Sigmoid colon (tissue), 7 donors: ENCODE measurements around the gene RCAN1. TPM values are rescaled to one million over a fixed set of nuclear protein-coding genes. Genes with fewer than 3 reads are reported as not detected.
"Not testable (repeated sequence)": the region's sequence is repeated elsewhere in the genome, so short reads cannot be mapped to it uniquely, and the experiment has no call there.

ENCODE experiments used
- DNase-seq: peaks from one replicate; pipeline ENCODE4 v3.0.0-alpha.2; 2019
- H3K27ac ChIP-seq, 4 donors: fragments of 200-600 bp; sonication (generic); one replicate each; pipeline ENCODE4 v1.5.1; 2016 to 2019; ENCODE audit warnings: mild to moderate bottlenecking in 1 of 4
- H3K27me3 ChIP-seq, 3 donors: fragments of 200-600 bp; sonication (generic); one replicate each; pipeline ENCODE4 v1.5.1; 2019; ENCODE audit warnings: mild to moderate bottlenecking in 1 of 3
- H3K36me3 ChIP-seq, 4 donors: fragments of 200-600 bp; sonication (generic); one replicate each; pipeline ENCODE4 v1.5.1; 2016 to 2019
- H3K4me1 ChIP-seq, 4 donors: fragments of 200-600 bp; sonication (generic); one replicate each; pipeline ENCODE4 v1.5.1; 2017 to 2019
- H3K4me3 ChIP-seq, 4 donors: fragments of 200-600 bp; sonication (generic); one replicate each; pipeline ENCODE4 v1.5.1; 2017 to 2019; ENCODE audit warnings: mild to moderate bottlenecking in 2 of 4, moderate library complexity in 1 of 4
- H3K9me3 ChIP-seq, 4 donors: fragments of 200-600 bp in 3 of 4; sonication (generic) in 3 of 4; one replicate each; pipeline versions ENCODE4 v1.5.1 to v1.6.1; 2013 to 2019
- CTCF ChIP-seq, 4 experiments: fragments of 450-650 bp in 3 of 4; fragments of 200-600 bp in 1 of 4; IDR thresholded peaks; one replicate each; pipeline ENCODE4 v1.5.1; 2016 to 2019; ENCODE audit warnings: antibody characterized with exemption in 4 of 4, mild to moderate bottlenecking in 3 of 4, moderate library complexity in 2 of 4
- EP300 ChIP-seq, 4 donors: sonication (generic); formaldehyde crosslinking; IDR thresholded peaks; one replicate each; pipeline ENCODE4 v1.6.1; 2017; ENCODE audit warnings: antibody characterized with exemption in 4 of 4
- POLR2A ChIP-seq, 2 donors: fragments of 450-650 bp; IDR thresholded peaks; one replicate each; pipeline ENCODE4 v1.6.1; 2016; ENCODE audit warnings: antibody characterized with exemption in 2 of 2, mild to moderate bottlenecking in 2 of 2, moderate library complexity in 2 of 2
- POLR2AphosphoS5 ChIP-seq, 4 donors: sonication (generic); formaldehyde crosslinking; IDR thresholded peaks; one replicate each; pipeline ENCODE4 v1.6.1; 2017; ENCODE audit warnings: antibody characterized with exemption in 4 of 4
- WGBS, 2 donors: extraction: QIAGEN DNeasy Blood & Tissue Kit; methylation state at CpG; one replicate each; pipeline ENCODE4 v1.1.7; 2013; 5-methylcytosine and 5-hydroxymethylcytosine counted together
- intact Hi-C: fragments of 100-400 bp; cut with DNase I; formaldehyde crosslinking; loops from one replicate; pipeline ENCODE4 v1.15.1; 2023
- polyA plus RNA-seq, 3 donors: library from polyadenylated mRNA; stranded (reverse); fragments of 200-250 nt; gene quantifications; one replicate each; pipeline ENCODE4 v1.2.3, GENCODE V29; 2013
- total RNA-seq, 4 donors: library from RNA; depleted of rRNA; stranded (reverse); fragments of >200 nt; gene quantifications; one replicate each; pipeline ENCODE4 v1.1.0, GENCODE V29; 2016
- donor health status: healthy with polysubstance abuse.
- donor health status: Bipolar disorder and iron deficiency.
- donor health status: healthy.

The RCAN1 gene
- total and polyA plus RNA-seq, 7 donors: 21.4 to 148 (median 38.3) TPM

- WGBS, 2 donors: 54 to 63% methylated on average over 3 of the region's 3 CpGs
- Histone ChIP-seq H3K36me3 (no peaks in the 10 kb centered on the region), H3K4me3 (no peak overlapping the region), H3K4me1 (no peaks in the 10 kb centered on the region), H3K27ac (no peak overlapping the region), H3K27me3 (no peaks in the 10 kb centered on the region), H3K9me3 (no peaks in the 10 kb centered on the region)
- no peak for DNase-seq
- intact Hi-C loops: no loop called here
- no peak for TF ChIP-seq POLR2AphosphoS5 (IDR thresholded peaks at IDR 0.05)
- TF ChIP-seq POLR2A (IDR thresholded peaks at IDR 0.05): no peak
- no peak for TF ChIP-seq EP300 (IDR thresholded peaks at IDR 0.05)
- no peak for TF ChIP-seq CTCF (IDR thresholded peaks at IDR 0.05)
Measured at GRCh38 chr21:34498623-34499022, 116.3 kb downstream of the RCAN1 start.

GRCh38 chr21:34483854-34484253, 131.1 kb downstream of the RCAN1 start:
- H3K27ac ChIP-seq, intact Hi-C loops, H3K4me3 ChIP-seq, H3K9me3 ChIP-seq, H3K36me3 ChIP-seq, DNase-seq, H3K4me1 ChIP-seq, H3K27me3 ChIP-seq: not testable (repeated sequence)
- no CpG with 5 or more reads among the region's 5 CpGs for WGBS, 2 donors

GRCh38 chr21:34483435-34483834, 131.5 kb downstream of the RCAN1 start:
- WGBS, 2 donors: no CpG with 5 or more reads among the region's 3 CpGs
- H3K36me3 ChIP-seq, DNase-seq, intact Hi-C loops, H3K27ac ChIP-seq, H3K9me3 ChIP-seq, H3K4me3 ChIP-seq, H3K27me3 ChIP-seq, H3K4me1 ChIP-seq: not testable (repeated sequence)

- H3K27ac ChIP-seq, H3K27me3 ChIP-seq, H3K9me3 ChIP-seq, H3K4me1 ChIP-seq, intact Hi-C loops, H3K36me3 ChIP-seq, DNase-seq, H3K4me3 ChIP-seq: not testable (repeated sequence)
- WGBS, 2 donors: no CpG with 5 or more reads among the region's 3 CpGs
Measured at GRCh38 chr21:34467333-34467732, 147.6 kb downstream of the RCAN1 start.

Other genes starting within 250 kb of the RCAN1 start
- gene SMIM11, start 239.6 kb downstream of the RCAN1 start, total RNA-seq: 10 to 100 TPM in 2 of 4 donors, 1 to 10 TPM in 2; 3.5 to 14.5 (median 9.3) TPM
- gene SMIM11, start 239.6 kb downstream of the RCAN1 start, polyA plus RNA-seq: 10 to 100 TPM in 1 of 3 donors, 1 to 10 TPM in 1, not detected in 1; 4.3 to 14.6 TPM
- not detected for gene SMIM34, start 191.2 kb downstream of the RCAN1 start, total RNA-seq
- gene SMIM34, start 191.2 kb downstream of the RCAN1 start, polyA plus RNA-seq: not detected
- 1 to 10 TPM; 1.8 to 7.2 (median 2.9) TPM for gene KCNE1, start 102.9 kb downstream of the RCAN1 start, total RNA-seq
- under 1 TPM in 2 of 3 donors, not detected in 1; 0.60 TPM for gene KCNE1, start 102.9 kb downstream of the RCAN1 start, polyA plus RNA-seq
- gene CLIC6, start 53.9 kb upstream of the RCAN1 start, total RNA-seq: 1 to 10 TPM in 1 of 4 donors, under 1 TPM in 2, not detected in 1; 0.71 to 1.8 (median 0.95) TPM
- 1 to 10 TPM; 1.4 to 6.9 (median 5.4) TPM for gene CLIC6, start 53.9 kb upstream of the RCAN1 start, polyA plus RNA-seq